Glomerular visceral epithelial cell (primary cell): ENCODE results near the gene TMEM150A.
"Not testable (repeated sequence)": the region's sequence is repeated elsewhere in the genome, so short reads cannot be mapped to it uniquely, and the experiment has no call there.

Experiments used
- DNase-seq: peaks from one replicate; pipeline ENCODE4 v3.0.0-alpha.2; 2016; ENCODE audit errors: extremely low spot score

Gene TMEM150A, protein sequence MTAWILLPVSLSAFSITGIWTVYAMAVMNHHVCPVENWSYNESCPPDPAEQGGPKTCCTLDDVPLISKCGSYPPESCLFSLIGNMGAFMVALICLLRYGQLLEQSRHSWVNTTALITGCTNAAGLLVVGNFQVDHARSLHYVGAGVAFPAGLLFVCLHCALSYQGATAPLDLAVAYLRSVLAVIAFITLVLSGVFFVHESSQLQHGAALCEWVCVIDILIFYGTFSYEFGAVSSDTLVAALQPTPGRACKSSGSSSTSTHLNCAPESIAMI

GRCh38 chr2:85602476-85603234 is at the start of gene TMEM150A:
Gene TMEM150A (minus strand): TSS chr2:85602698. CDS start chr2:85601948, 750 bp downstream.
- DNase-seq, result peak; percentile 85

- DNase-seq, result no peak
Measured at GRCh38 chr2:85652056-85652455, 49.6 kb upstream of the TMEM150A start.

DNA sequence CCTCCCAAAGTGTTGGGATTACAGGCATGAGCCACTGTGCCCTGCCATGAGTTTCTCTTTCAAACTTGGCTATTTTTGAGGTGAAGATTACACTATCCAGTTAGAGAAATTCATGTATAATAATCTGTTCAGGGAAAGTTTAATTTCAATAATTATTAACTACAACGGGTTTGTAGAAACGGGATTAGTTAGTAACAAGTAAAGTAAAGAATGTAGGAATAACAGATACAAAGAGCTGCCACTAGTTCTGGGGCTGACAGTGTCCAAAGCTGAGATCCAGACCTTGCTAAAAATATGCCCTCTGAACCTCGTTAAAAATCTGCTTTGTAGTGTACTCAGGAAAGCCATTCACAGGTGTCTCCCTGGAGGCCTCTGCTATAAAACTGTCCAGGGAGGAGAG is 48.6 kb upstream of the TMEM150A start:
- no peak for DNase-seq

GRCh38 chr2:85650456-85650855 is 48.0 kb upstream of the TMEM150A start:
- DNase-seq, result no peak

- no peak for DNase-seq
Measured at GRCh38 chr2:85649201-85650190, 47.0 kb upstream of the TMEM150A start.

GRCh38 chr2:85648619-85649018 is 46.1 kb upstream of the TMEM150A start:
- DNase-seq, result peak; percentile 24

- no peak for DNase-seq
Measured at GRCh38 chr2:85647823-85648526, 45.5 kb upstream of the TMEM150A start.

DNA sequence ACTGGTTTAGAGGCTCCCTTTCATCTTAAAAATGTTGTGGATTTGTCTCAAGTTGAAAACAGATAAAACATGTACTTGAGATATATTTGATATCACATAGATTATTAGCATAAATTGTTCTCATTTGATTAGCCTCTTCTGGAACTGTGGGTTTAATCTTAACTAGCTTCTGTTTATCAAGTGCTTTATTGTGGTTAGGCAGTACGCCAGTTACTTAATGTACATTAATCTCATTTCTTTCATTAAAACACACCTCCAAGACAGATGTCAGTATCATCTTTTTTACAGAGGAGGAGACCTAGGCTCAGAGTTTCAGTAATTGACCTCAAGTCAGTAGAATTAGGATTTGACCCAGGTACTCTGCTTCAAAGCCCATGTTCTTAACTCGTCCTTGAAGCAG is 43.7 kb upstream of the TMEM150A start:
- no peak for DNase-seq

DNA sequence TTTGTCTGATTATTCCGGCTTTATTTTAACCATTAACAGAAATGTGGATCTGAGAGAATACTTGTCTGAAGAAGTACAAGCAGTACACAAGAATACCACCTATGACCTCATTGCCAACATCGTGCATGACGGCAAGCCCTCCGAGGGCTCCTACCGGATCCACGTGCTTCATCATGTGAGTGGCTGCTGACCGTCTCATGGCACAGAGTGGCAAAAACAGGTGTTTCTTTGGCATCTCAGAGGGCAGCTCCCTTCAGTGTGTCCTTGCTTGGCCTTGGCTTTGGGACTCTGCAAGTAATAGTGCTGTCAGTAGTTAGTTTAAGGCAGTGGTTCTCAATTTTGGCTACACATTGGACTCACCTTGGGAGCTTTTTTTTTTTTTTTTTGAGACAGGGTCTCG is 42.4 kb upstream of the TMEM150A start:
- no peak for DNase-seq

DNA sequence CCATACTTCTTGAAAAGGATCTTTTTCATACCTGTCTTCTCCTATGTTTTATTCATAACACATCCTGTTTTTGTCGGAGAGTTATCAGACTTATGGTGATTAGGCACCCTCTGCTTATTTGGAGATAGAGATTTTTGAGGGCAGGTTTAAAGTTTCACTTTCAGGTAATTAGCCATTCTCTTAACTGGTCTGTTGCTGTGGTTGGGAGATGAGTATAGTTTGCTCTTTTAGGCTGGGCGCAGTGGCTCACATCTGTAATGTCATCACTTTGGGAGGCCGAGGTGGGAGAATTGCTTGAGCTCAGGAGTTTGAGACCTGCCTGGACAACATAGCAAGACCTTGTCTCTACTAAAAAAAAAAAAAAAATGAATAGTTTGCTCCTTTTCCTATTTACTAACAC is 40.2 kb upstream of the TMEM150A start:
- DNase-seq, result no peak

GRCh38 chr2:85635636-85636035 is 33.1 kb upstream of the TMEM150A start:
- no peak for DNase-seq

- DNase-seq, result no peak
Measured at GRCh38 chr2:85635011-85635410, 32.5 kb upstream of the TMEM150A start.

GRCh38 chr2:85631316-85631715 is 28.8 kb upstream of the TMEM150A start:
- DNase-seq, result no peak

DNA sequence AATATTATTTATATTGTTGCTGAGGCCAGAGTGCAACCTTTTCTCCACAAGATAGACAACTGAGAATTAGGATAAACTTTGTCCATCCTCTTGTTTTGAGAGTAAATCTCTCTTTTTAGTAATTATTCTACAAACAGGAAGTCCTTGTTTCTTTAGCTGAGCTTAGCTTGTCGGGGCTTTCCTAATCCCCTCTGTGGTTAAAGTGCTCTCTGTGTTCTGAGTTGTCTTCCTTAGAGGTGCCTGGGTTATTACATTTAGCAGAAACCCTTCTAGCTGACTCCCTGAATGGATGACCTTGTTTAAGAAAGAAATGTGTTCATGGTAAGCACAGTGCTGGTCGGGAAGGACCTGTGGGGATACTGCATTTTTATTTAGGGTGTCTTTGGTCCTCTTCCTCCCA is 26.2 kb upstream of the TMEM150A start:
- DNase-seq, result no peak

DNA sequence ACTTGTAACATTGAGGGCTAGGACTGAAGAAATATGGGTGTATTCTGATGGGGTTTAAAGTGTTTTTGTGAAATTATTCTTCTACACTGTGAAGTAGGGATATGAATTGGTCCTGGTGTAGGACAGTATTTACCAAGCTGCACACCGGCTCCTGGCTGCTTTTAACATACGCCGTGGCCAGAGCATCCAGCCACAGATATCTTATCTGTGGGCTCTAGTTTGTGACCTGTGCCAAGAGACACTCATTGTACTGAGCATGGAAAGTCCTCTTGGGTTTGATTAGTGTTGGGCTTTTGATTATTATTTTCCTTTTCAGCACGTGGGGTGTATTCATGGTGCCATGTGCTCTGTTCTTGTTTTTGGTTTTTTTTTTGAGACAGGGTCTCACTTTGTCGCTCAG is 21.5 kb upstream of the TMEM150A start:
- DNase-seq, result no peak

GRCh38 chr2:85621338-85621737 is 18.8 kb upstream of the TMEM150A start:
- no peak for DNase-seq

- no peak for DNase-seq
Measured at GRCh38 chr2:85619617-85620016, 17.1 kb upstream of the TMEM150A start.

- DNase-seq, result not testable (repeated sequence)
Measured at GRCh38 chr2:85617723-85618122, 15.2 kb upstream of the TMEM150A start.

GRCh38 chr2:85615413-85615728 is 12.9 kb upstream of the TMEM150A start:
- no peak for DNase-seq

DNA sequence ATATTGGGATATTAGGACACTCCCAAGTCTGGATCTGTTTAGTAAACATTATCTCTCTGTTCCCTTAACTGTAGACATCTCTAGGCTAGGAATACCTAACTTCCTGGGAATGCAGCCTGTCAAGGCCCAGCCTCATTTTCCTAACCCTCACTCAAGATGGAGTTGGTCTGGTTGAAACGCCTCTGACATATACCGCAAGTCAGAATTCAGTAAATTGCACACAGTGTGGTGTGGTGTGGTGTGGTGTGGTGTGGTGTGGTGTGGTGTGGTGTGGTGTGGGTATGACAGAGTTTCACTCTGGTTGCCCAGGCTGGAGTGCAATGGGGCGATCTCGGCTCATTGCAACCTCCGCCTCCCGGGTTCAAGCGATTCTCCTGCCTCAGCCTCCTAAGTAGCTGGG is 12.3 kb upstream of the TMEM150A start:
- DNase-seq, result not testable (repeated sequence)

DNA sequence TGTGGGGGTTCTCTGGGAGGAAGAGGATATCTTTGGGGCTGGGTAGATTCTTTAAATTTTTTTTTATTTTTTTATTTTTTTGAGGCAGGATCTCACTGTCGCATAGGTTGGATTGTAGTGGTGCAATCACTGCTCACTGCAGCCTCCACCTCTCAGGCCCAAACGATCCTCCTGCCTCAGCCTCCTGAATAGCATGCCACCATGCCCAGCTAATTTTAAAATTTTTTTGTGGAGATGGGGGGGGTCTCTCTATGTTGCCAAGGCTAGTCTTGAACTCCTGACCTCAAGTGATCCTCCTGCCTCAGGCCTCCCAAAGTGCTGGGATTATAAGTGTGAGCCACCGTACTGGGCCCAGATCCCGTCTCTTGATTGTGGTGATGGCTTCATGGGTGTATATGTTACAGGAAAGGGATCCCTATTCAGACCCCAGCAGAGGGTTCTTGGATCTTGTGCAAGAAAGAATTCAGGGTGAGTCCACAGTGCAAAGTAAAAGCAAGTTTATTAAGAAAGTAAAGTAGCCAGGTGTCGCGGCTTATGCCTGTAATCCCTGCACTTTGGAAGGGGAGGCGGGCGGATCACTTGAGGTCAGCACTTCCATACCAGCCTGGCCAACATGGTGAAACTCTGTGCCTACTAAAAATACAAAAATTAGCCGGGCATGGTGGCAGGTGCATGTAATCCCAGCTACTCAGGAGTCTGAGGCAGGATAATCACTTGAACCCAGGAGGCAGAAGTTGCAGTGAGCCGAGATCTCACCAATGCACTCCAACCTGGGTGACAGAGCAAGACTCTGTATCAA is 11.4 kb upstream of the TMEM150A start:
- DNase-seq, result no peak
